Gastroesophageal sphincter (tissue), 3 donors: Measurements from ENCODE around the gene KCTD12.

Experiments
- CTCF ChIP-seq, 4 experiments: fragments of 200-600 bp in 2 of 4; fragments of 450-650 bp in 2 of 4; sonication (generic) in 1 of 4; IDR thresholded peaks; one replicate each; pipeline ENCODE4 v1.5.1; 2017 to 2019; ENCODE audit warnings: antibody characterized with exemption in 4 of 4, mild to moderate bottlenecking in 2 of 4, moderate library complexity in 2 of 4
- POLR2A ChIP-seq, 2 donors: fragments of 450-650 bp; IDR thresholded peaks; one replicate each; pipeline ENCODE4 v1.6.1; 2017; ENCODE audit warnings: antibody characterized with exemption in 2 of 2, mild to moderate bottlenecking in 2 of 2, moderate library complexity in 1 of 2

- TF ChIP-seq CTCF (IDR thresholded peaks at IDR 0.05), result no peak
- TF ChIP-seq POLR2A (IDR thresholded peaks at IDR 0.05), result no peak
These were observed 10.9 kb downstream of the KCTD12 start for GRCh38 chr13:76875271-76875815.
